CD4-positive, CD25-positive, alpha-beta regulatory T cell (primary cell): ENCODE results near the gene C11orf21. TPM values are rescaled to one million over a fixed set of nuclear protein-coding genes. Genes with fewer than 3 reads are reported as not detected.

Experiments
- ATAC-seq, 2 donors: fragments of 150-1000 bp; cut with Tn5 transposase; one replicate each; pipeline ENCODE4 v1.10.0; 2021; ENCODE audit warnings: low read depth in 2 of 2, moderate number of reproducible peaks in 2 of 2, moderate library complexity in 1 of 2
- DNase-seq, 3 donors: peaks; one replicate each; pipeline versions ENCODE4 v3.0.0 to v3.0.0-alpha.2; 2012 to 2022; ENCODE audit warnings: mixed read lengths in 1 of 3
- H3K27ac ChIP-seq: one replicate; pipeline ENCODE4 v1.7.0; 2013; ENCODE audit warnings: mild to moderate bottlenecking, low read length; ENCODE audit not compliant: insufficient read depth, poor library complexity, severe bottlenecking
- H3K27me3 ChIP-seq: one replicate; pipeline ENCODE4 v1.7.0; 2013; ENCODE audit warnings: low read length; ENCODE audit not compliant: control insufficient read depth, insufficient read depth
- H3K36me3 ChIP-seq: one replicate; pipeline ENCODE4 v1.7.0; 2013; ENCODE audit warnings: mild to moderate bottlenecking, low read length, moderate library complexity; ENCODE audit not compliant: control insufficient read depth, insufficient read depth
- H3K4me1 ChIP-seq: 2 replicates; pipeline ENCODE4 v1.7.0; 2013; ENCODE audit warnings: mild to moderate bottlenecking, low read length; ENCODE audit not compliant: insufficient read depth, control insufficient read depth, poor library complexity, severe bottlenecking
- H3K4me3 ChIP-seq: one replicate; pipeline ENCODE4 v1.7.0; 2013; ENCODE audit warnings: low read depth, mild to moderate bottlenecking, low read length, moderate library complexity
- H3K9me3 ChIP-seq, 2 experiments: 1 replicate in 1 of 2; 2 replicates in 1 of 2; pipeline ENCODE4 v1.7.0; 2013; ENCODE audit warnings: low read length in 2 of 2, mild to moderate bottlenecking in 1 of 2, moderate library complexity in 1 of 2; ENCODE audit not compliant: control insufficient read depth in 2 of 2
- H3K27ac Mint-ChIP-seq, 3 donors: one replicate each; pipeline ENCODE4 v1.8.0; 2020 to 2022; ENCODE audit warnings: mild to moderate bottlenecking in 3 of 3, mixed read lengths in 3 of 3, moderate library complexity in 2 of 3
- H3K27me3 Mint-ChIP-seq: one replicate; pipeline ENCODE4 v1.8.0; 2022; ENCODE audit warnings: mild to moderate bottlenecking, mixed read lengths
- H3K36me3 Mint-ChIP-seq: one replicate; pipeline ENCODE4 v1.8.0; 2020; ENCODE audit warnings: mixed read lengths
- H3K4me1 Mint-ChIP-seq, 4 donors: one replicate each; pipeline ENCODE4 v1.8.0; 2020 to 2022; ENCODE audit warnings: mixed read lengths in 4 of 4, mild to moderate bottlenecking in 1 of 4
- H3K4me3 Mint-ChIP-seq, 4 donors: one replicate each; pipeline ENCODE4 v1.8.0; 2020 to 2022; ENCODE audit warnings: mild to moderate bottlenecking in 4 of 4, mixed read lengths in 4 of 4, moderate library complexity in 3 of 4
- H3K9me3 Mint-ChIP-seq, 7 donors: one replicate each; pipeline ENCODE4 v1.8.0; 2020 to 2022; ENCODE audit warnings: mixed read lengths in 7 of 7, mild to moderate bottlenecking in 3 of 7, moderate library complexity in 2 of 7
- polyA plus RNA-seq, 4 donors: library from polyadenylated mRNA; unstranded; fragments of 300-500 nt; fragmentation: Illumina TruSeq; gene quantifications; one replicate each; pipeline ENCODE4 v1.2.3, GENCODE V29; 2021
- total RNA-seq: library from RNA; stranded (reverse); gene quantifications from one replicate; pipeline ENCODE4 v1.2.3, GENCODE V29; 2022

C11orf21 gene
- total and polyA plus RNA-seq, 5 donors from 2014 or later = 11.9 to 41.8 (median 16.8) TPM

DNA sequence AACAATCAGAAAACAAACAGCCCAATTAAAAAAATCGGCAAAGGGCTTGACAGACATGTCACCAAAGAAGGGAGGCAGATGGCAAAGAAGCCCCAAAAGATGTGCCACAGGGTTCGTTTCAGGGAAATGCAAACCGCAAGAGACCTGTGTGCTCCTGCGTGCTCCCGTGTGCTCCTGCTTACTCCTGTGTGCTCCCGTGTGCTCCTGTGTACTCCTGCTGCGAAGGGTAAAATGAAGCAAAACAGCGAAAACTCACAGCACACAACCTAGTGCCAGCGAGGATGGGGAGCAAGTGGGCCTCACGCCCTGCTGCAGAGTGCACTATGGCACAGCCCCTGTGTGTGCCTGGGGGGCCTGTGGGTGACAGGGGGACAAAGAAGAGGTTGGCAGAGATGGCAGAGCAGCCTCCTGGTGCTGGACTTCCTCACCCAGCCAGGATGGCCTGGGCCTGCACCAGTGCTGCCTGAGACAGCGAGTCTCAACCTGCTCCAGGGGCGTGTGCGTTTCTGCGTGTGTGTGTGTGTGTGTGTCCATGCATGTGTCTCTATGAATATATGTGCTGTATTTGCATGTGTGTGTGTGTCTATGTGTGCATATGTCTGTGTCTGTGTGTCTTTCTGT lies 45.3 kb downstream of the C11orf21 start:
- Mint-ChIP-seq H3K36me3 (no peaks in the 10 kb centered on the region), H3K27me3 (peaks cover 4% of the 10 kb centered on the region), H3K9me3 (peaks cover 0 to 1% (median 0%) of the 10 kb centered on the region in 7 donors), H3K4me3 (no peak overlapping the region), H3K4me1 (no peaks in the 10 kb centered on the region), H3K27ac (no peak overlapping the region)
- Histone ChIP-seq H3K4me1 (no peaks in the 10 kb centered on the region), H3K27me3 (no peaks in the 10 kb centered on the region), H3K9me3 (no peaks in the 10 kb centered on the region), H3K36me3 (no peaks in the 10 kb centered on the region), H3K27ac (no peak overlapping the region), H3K4me3 (no peak overlapping the region)
- no peak for ATAC-seq
- no peak for DNase-seq

DNA sequence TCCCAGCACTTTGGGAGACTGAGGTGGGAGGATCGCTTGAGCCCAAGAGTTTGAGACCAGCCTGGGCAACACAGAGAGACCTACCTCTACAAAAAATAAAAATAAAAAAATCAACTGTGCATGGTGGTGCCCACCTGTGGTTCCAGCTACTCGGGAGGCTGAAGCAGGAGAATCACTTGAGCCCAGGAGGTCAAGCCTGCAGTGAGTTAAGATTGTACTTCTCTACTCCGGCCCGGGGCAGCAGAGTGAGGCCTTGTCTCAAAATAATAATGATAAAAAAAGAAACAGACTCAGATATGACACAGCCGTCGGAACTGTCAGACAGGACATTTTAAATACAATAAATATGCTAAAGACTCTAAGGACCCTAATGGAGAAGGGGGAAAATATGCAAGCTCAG lies 49.7 kb downstream of the C11orf21 start:
- H3K27ac Mint-ChIP-seq = peak overlapping the region in 1 of 3 donors; percentile 1
- H3K27me3 ChIP-seq = no peaks in the 10 kb centered on the region
- no peaks in the 10 kb centered on the region for H3K4me1 ChIP-seq
- H3K9me3 Mint-ChIP-seq = peaks cover 0 to 5% (median 0%) of the 10 kb centered on the region in 7 donors
- H3K36me3 Mint-ChIP-seq = no peaks in the 10 kb centered on the region
- H3K4me3 Mint-ChIP-seq = no peak overlapping the region
- H3K4me3 ChIP-seq = no peak overlapping the region
- DNase-seq (no peak), ATAC-seq (no peak)
- peaks cover 4% of the 10 kb centered on the region for H3K27me3 Mint-ChIP-seq
- H3K4me1 Mint-ChIP-seq = no peaks in the 10 kb centered on the region
- no peaks in the 10 kb centered on the region for H3K9me3 ChIP-seq
- no peak overlapping the region for H3K27ac ChIP-seq
- H3K36me3 ChIP-seq = no peaks in the 10 kb centered on the region

DNA sequence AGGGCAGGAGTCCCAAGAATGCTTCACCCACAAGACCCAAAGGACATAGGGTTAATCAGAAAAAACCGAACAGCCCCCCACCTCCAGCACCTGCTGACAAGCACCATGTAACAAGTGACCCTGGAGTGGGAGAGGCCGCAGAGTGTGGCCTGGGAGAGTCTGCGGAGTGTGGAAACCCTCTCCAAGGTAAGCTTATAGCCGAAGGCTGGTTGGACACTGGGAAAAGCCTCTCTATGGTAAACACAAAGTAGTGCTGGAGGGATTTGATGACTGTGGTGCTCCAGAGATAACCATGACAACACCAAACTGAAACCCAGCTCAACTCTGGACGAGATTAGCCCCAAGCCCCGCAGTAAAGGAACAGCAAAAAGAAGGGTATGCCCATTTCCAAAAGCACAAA lies 50.6 kb downstream of the C11orf21 start:
- Mint-ChIP-seq H3K4me3 (no peak overlapping the region), H3K9me3 (peaks cover 0 to 5% (median 0%) of the 10 kb centered on the region in 7 donors)

DNA sequence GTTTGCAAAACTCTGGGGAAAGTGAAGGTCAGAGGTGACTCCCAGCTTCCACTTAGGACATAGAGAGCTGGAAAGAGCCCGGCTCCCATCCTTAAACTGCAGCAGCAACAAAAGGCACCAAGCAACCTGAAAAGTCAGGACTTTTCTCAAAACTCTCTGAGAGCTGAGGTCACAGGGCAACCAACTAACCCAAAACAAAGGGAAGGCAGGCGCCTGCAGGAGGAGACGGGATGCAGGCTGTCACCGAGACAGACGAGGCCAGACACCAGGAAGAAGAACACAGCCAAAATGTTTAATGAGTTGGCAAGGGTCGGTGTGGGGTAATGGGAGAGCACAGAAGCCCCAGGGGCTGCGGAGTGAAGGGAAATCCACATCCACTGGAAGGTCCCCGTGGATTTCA lies 51.2 kb downstream of the C11orf21 start:
- DNase-seq = no peak
- Mint-ChIP-seq H3K9me3 (peaks cover 0 to 5% (median 0%) of the 10 kb centered on the region in 7 donors), H3K27me3 (peaks cover 4% of the 10 kb centered on the region), H3K27ac (no peak overlapping the region), H3K4me3 (no peak overlapping the region), H3K36me3 (no peaks in the 10 kb centered on the region), H3K4me1 (no peaks in the 10 kb centered on the region)
- Histone ChIP-seq H3K4me1 (no peaks in the 10 kb centered on the region), H3K36me3 (no peaks in the 10 kb centered on the region), H3K9me3 (no peaks in the 10 kb centered on the region), H3K27me3 (peaks cover 4% of the 10 kb centered on the region), H3K27ac (no peak overlapping the region), H3K4me3 (no peak overlapping the region)
- no peak for ATAC-seq

More for the DNA sequence above, 50.6 kb downstream of the C11orf21 start:
- no peaks in the 10 kb centered on the region for H3K4me1 ChIP-seq
- DNase-seq (no peak), ATAC-seq (no peak)
- no peaks in the 10 kb centered on the region for H3K9me3 ChIP-seq
- H3K27ac Mint-ChIP-seq = no peak overlapping the region
- H3K36me3 ChIP-seq = no peaks in the 10 kb centered on the region
- no peak overlapping the region for H3K27ac ChIP-seq
- H3K36me3 Mint-ChIP-seq = no peaks in the 10 kb centered on the region
- no peak overlapping the region for H3K4me3 ChIP-seq
- H3K4me1 Mint-ChIP-seq = no peaks in the 10 kb centered on the region
- peaks cover 4% of the 10 kb centered on the region for H3K27me3 Mint-ChIP-seq
- H3K27me3 ChIP-seq = peaks cover 2% of the 10 kb centered on the region

DNA sequence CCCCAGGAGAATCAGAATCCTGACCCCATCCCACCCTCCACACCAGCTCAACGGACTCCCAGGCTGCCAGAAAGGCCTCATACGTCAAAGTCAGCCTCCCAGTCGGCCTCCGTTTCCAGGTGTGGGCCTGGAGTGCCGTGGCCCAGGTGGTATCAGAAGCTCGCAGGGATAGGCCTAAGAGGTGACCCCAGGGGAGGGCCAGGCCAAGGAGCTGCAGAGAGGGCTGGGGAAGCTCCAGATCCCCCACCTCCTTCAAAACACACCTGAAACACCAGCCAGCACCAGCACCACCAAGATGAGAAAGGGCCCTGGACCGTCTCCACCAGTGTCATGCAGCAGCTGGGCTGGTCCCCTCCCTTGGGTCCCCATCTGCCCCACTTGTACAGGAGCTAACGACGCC lies 51.7 kb downstream of the C11orf21 start:
- ATAC-seq (no peak), DNase-seq (no peak)
- H3K27ac ChIP-seq = no peak overlapping the region
- Mint-ChIP-seq H3K27ac (no peak overlapping the region), H3K36me3 (no peaks in the 10 kb centered on the region), H3K4me1 (no peaks in the 10 kb centered on the region), H3K9me3 (peaks cover 0 to 5% (median 0%) of the 10 kb centered on the region in 7 donors), H3K4me3 (no peak overlapping the region), H3K27me3 (peaks cover 4% of the 10 kb centered on the region)
- peaks cover 4% of the 10 kb centered on the region for H3K27me3 ChIP-seq
- no peaks in the 10 kb centered on the region for H3K36me3 ChIP-seq
- no peaks in the 10 kb centered on the region for H3K9me3 ChIP-seq
- no peaks in the 10 kb centered on the region for H3K4me1 ChIP-seq
- no peak overlapping the region for H3K4me3 ChIP-seq

DNA sequence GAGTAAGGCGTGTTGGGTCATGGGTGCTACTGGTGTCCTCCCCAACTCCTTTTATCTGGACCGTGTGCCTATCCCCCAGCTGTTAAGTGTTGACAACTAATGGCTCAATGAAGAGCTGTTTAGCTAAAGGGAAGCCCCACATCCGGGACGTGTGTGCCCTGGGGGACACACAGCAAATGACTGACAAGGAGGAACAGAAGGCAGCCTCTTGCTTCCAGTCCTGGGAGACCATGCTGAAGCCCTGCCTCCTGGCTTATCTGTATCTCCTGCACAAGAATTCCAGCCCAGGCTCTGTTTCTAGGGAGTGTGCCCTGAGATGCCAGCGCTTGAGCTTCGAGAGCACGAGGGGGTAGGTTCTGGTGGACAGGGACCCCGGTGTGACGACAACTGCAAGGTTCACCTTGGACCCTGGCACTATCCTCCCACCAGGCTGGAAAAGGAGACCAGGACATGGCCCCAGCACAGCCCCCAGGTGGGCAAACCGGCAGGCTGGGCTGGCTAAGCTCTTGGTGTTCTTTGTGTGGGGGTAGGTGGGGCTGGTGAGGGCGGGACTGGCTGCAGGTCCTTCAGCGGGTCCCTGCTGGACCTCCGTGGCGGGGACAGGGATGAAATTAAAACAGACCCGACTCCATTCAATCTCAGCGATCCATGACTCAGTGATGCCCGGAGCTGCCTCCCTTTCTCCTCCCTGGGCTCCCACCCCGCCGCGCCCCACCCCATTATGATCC lies 52.4 kb downstream of the C11orf21 start:
- H3K9me3 Mint-ChIP-seq = peaks cover 0 to 5% (median 0%) of the 10 kb centered on the region in 7 donors
- no peaks in the 10 kb centered on the region for H3K36me3 Mint-ChIP-seq
- H3K4me3 Mint-ChIP-seq = no peak overlapping the region
- no peaks in the 10 kb centered on the region for H3K4me1 Mint-ChIP-seq
- ATAC-seq (no peak), DNase-seq (no peak)
- H3K27me3 Mint-ChIP-seq = peaks cover 8% of the 10 kb centered on the region
- Histone ChIP-seq H3K9me3 (no peaks in the 10 kb centered on the region), H3K4me3 (no peak overlapping the region), H3K4me1 (no peaks in the 10 kb centered on the region), H3K27me3 (peaks cover 4% of the 10 kb centered on the region), H3K27ac (no peak overlapping the region), H3K36me3 (no peaks in the 10 kb centered on the region)
- H3K27ac Mint-ChIP-seq = no peak overlapping the region

DNA sequence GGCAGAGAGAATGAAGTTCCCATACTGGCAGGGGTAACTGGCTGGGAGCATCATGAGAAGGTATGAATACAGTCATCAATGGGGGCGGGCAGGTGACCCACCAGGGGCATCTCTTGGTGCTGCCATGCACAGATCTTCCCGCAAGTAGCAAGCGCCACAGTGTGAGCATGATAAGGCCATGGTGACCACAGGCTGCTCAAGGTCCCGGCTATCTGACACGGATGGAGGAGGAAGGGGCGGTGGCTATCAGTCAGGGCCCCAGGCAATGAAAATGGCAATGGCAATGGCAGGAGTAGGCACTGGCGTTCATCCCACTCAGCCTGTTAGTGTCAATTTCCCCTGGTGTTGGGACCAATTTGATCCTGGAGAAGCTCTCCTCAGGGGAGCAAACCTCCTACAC lies 53.0 kb downstream of the C11orf21 start:
- no peak for ATAC-seq
- H3K9me3 Mint-ChIP-seq = peaks cover 0 to 5% (median 0%) of the 10 kb centered on the region in 7 donors
- DNase-seq = no peak
- H3K36me3 Mint-ChIP-seq = no peaks in the 10 kb centered on the region
- Histone ChIP-seq H3K27me3 (peaks cover 4% of the 10 kb centered on the region), H3K4me3 (no peak overlapping the region), H3K27ac (no peak overlapping the region), H3K36me3 (no peaks in the 10 kb centered on the region), H3K9me3 (no peaks in the 10 kb centered on the region), H3K4me1 (no peaks in the 10 kb centered on the region)
- peaks cover 9% of the 10 kb centered on the region for H3K27me3 Mint-ChIP-seq
- no peaks in the 10 kb centered on the region for H3K4me1 Mint-ChIP-seq
- H3K4me3 Mint-ChIP-seq = no peak overlapping the region
- H3K27ac Mint-ChIP-seq = no peak overlapping the region

DNA sequence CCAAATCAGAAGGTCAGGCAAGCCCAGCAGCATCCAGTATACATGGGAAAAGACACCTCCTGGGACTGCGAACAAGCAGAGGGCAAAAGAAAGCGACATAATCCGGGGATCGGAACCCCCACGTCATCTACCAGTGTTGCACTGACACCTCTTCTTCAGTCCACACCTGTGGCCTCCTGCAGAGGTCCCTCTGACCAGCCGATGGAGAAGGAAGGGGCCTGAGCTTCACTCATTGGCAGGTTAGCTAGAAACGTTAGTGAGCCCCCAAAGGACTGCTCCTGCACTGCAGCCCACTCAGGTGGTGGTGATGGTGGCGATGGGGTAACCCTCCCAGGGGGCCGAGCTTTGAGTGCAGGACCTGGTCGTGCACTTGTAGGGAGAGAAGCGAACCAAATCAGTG lies 53.5 kb downstream of the C11orf21 start:
- no peaks in the 10 kb centered on the region for H3K4me1 ChIP-seq
- H3K27ac Mint-ChIP-seq = no peak overlapping the region
- ATAC-seq (no peak), DNase-seq (no peak)
- peaks cover 4% of the 10 kb centered on the region for H3K27me3 ChIP-seq
- no peak overlapping the region for H3K27ac ChIP-seq
- no peak overlapping the region for H3K4me3 Mint-ChIP-seq
- H3K36me3 ChIP-seq = no peaks in the 10 kb centered on the region
- peaks cover 0 to 4% (median 0%) of the 10 kb centered on the region in 7 donors for H3K9me3 Mint-ChIP-seq
- no peaks in the 10 kb centered on the region for H3K9me3 ChIP-seq
- no peaks in the 10 kb centered on the region for H3K4me1 Mint-ChIP-seq
- no peak overlapping the region for H3K4me3 ChIP-seq
- H3K27me3 Mint-ChIP-seq = peaks cover 10% of the 10 kb centered on the region
- H3K36me3 Mint-ChIP-seq = no peaks in the 10 kb centered on the region
